ENCODE data around the gene TTI1. TPM values are rescaled to one million over a fixed set of nuclear protein-coding genes. Genes with fewer than 3 reads are reported as not detected.
A peak's percentile ranks its signal among the peaks of the same experiment; 100 is the strongest.

Gene TTI1
- total RNA-seq, 2 donors from 2014 or later = 37.5 to 56.2 TPM

GRCh38 chr20:38060536-38060935 lies 27.3 kb upstream of the TTI1 start:
- Histone ChIP-seq H3K27me3 (ENCODE audit: control insufficient read depth, insufficient read depth, low read length, poor library complexity, severe bottlenecking) (no peaks in the 10 kb centered on the region), H3K9me3 (ENCODE audit: control insufficient read depth, low read length) (peaks cover 7% of the 10 kb centered on the region), H3K9ac (ENCODE audit: extremely low read depth, low read length, poor library complexity, severe bottlenecking) (no peak overlapping the region), H3K27ac (ENCODE audit: low read depth, low read length) (no peak overlapping the region), H3K4me1 (ENCODE audit: control insufficient read depth, insufficient read depth, low read length) (no peaks in the 10 kb centered on the region), H3K36me3 (ENCODE audit: control insufficient read depth, insufficient read depth, low read length) (peaks cover 81% of the 10 kb centered on the region), H3K4me3 (ENCODE audit: low read length) (no peak overlapping the region)
- TF ChIP-seq, protein P1, sequence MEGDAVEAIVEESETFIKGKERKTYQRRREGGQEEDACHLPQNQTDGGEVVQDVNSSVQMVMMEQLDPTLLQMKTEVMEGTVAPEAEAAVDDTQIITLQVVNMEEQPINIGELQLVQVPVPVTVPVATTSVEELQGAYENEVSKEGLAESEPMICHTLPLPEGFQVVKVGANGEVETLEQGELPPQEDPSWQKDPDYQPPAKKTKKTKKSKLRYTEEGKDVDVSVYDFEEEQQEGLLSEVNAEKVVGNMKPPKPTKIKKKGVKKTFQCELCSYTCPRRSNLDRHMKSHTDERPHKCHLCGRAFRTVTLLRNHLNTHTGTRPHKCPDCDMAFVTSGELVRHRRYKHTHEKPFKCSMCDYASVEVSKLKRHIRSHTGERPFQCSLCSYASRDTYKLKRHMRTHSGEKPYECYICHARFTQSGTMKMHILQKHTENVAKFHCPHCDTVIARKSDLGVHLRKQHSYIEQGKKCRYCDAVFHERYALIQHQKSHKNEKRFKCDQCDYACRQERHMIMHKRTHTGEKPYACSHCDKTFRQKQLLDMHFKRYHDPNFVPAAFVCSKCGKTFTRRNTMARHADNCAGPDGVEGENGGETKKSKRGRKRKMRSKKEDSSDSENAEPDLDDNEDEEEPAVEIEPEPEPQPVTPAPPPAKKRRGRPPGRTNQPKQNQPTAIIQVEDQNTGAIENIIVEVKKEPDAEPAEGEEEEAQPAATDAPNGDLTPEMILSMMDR (conservative IDR thresholded peaks at IDR 0.05) = no peak
- no peak for DNase-seq
- peak overlapping the region; percentile 18 for H3K27ac Mint-ChIP-seq
- no peaks in the 10 kb centered on the region for H3K9me3 Mint-ChIP-seq
- WGBS, 2 experiments (ENCODE audit: insufficient coverage in 1 of 2, insufficient read length in 1 of 2) = 80 to 96% methylated on average over 3 to 5 of the region's 5 CpGs
- H3K4me3 Mint-ChIP-seq = no peak overlapping the region
- no peaks in the 10 kb centered on the region for H3K4me1 Mint-ChIP-seq
- peaks cover 42% of the 10 kb centered on the region for H3K36me3 Mint-ChIP-seq (ENCODE audit: low read depth)
- no peaks in the 10 kb centered on the region for H3K27me3 Mint-ChIP-seq (ENCODE audit: insufficient read depth)

- H3K27me3 Mint-ChIP-seq (ENCODE audit: insufficient read depth) = no peaks in the 10 kb centered on the region
- Histone ChIP-seq H3K36me3 (ENCODE audit: control insufficient read depth, insufficient read depth, low read length) (peaks cover 74% of the 10 kb centered on the region), H3K27ac (ENCODE audit: low read depth, low read length) (no peak overlapping the region), H3K9me3 (ENCODE audit: control insufficient read depth, low read length) (peaks cover 7% of the 10 kb centered on the region), H3K9ac (ENCODE audit: extremely low read depth, low read length, poor library complexity, severe bottlenecking) (no peak overlapping the region), H3K4me3 (ENCODE audit: low read length) (no peak overlapping the region), H3K4me1 (ENCODE audit: control insufficient read depth, insufficient read depth, low read length) (no peaks in the 10 kb centered on the region), H3K27me3 (ENCODE audit: control insufficient read depth, insufficient read depth, low read length, poor library complexity, severe bottlenecking) (no peaks in the 10 kb centered on the region)
- no peak overlapping the region for H3K27ac Mint-ChIP-seq
- no peaks in the 10 kb centered on the region for H3K9me3 Mint-ChIP-seq
- no peak for DNase-seq
- TF ChIP-seq, protein P1 (conservative IDR thresholded peaks at IDR 0.05) = no peak
- 94 to 96% methylated on average over 5 of the region's 5 CpGs for WGBS, 2 experiments (ENCODE audit: insufficient coverage in 1 of 2, insufficient read length in 1 of 2)
- no peak overlapping the region for H3K4me3 Mint-ChIP-seq
- no peaks in the 10 kb centered on the region for H3K4me1 Mint-ChIP-seq
- H3K36me3 Mint-ChIP-seq (ENCODE audit: low read depth) = peaks cover 35% of the 10 kb centered on the region
Measured at GRCh38 chr20:38059832-38060231, 26.6 kb upstream of the TTI1 start.

- Mint-ChIP-seq H3K27me3 (ENCODE audit: insufficient read depth) (no peaks in the 10 kb centered on the region), H3K27ac (no peak overlapping the region), H3K9me3 (no peaks in the 10 kb centered on the region), H3K4me3 (no peak overlapping the region), H3K36me3 (ENCODE audit: low read depth) (peaks cover 26% of the 10 kb centered on the region), H3K4me1 (peaks cover 11% of the 10 kb centered on the region)
- TF ChIP-seq, protein P1 (conservative IDR thresholded peaks at IDR 0.05) = peak; percentile 96
- H3K36me3 ChIP-seq (ENCODE audit: control insufficient read depth, insufficient read depth, low read length) = peaks cover 52% of the 10 kb centered on the region
- no peak overlapping the region for H3K27ac ChIP-seq (ENCODE audit: low read depth, low read length)
- no peak overlapping the region for H3K9ac ChIP-seq (ENCODE audit: extremely low read depth, low read length, poor library complexity, severe bottlenecking)
- H3K4me3 ChIP-seq (ENCODE audit: low read length) = no peak overlapping the region
- 10 to 45% methylated on average over 2 to 6 of the region's 7 CpGs for WGBS, 2 experiments (ENCODE audit: insufficient coverage in 1 of 2, insufficient read length in 1 of 2)
- peaks cover 7% of the 10 kb centered on the region for H3K9me3 ChIP-seq (ENCODE audit: control insufficient read depth, low read length)
- H3K27me3 ChIP-seq (ENCODE audit: control insufficient read depth, insufficient read depth, low read length, poor library complexity, severe bottlenecking) = no peaks in the 10 kb centered on the region
- peak; percentile 96 for DNase-seq
- peaks cover 2% of the 10 kb centered on the region for H3K4me1 ChIP-seq (ENCODE audit: control insufficient read depth, insufficient read depth, low read length)
Measured at GRCh38 chr20:38057351-38057972, 24.2 kb upstream of the TTI1 start.

Data from endodermal cell (in vitro differentiated cells).